Measurements from ENCODE around the gene ELF2. TPM values are rescaled to one million over a fixed set of nuclear protein-coding genes. Genes with fewer than 3 reads are reported as not detected.
"Not testable (repeated sequence)": the region's sequence is repeated elsewhere in the genome, so short reads cannot be mapped to it uniquely, and the experiment has no call there.

Gene ELF2
- total RNA-seq, 1 donor from 2014 or later, result 30.5 TPM

DNA sequence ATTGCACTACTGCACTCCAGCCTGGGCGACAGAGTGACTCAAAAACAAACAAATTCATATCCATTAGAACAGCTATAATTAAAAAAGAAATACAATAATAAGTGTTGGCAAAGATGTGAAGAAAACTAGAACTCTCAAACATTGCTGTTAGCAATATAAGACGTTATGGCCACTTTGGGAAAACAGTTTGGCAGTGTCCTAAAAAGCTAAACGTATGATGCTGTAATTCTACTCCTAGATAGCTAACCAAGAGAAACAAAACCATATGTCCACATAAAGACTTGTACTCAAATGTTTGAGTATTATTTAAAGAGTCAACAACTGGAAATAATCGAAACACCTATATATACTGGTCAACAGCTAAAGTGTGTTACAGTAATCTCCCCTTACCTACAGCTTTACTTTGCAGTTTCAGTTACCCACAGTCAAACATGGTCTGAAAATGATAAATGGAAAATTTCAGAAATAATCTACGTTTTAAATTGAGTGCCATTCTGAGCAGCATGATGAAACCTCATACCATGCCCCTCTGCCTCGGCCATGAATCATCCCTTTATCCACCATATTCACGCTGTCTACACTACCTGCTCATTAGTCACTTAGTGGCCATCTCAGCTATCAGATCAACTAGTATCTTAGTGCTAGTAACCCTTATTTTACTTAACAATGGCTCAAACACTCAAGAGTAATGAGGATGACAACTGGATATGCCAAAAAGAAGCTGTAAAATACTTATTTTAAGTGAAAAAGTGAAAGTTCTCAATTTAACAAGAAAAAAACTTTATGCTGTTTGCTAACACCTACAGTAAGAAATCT lies 4.9 kb downstream of the ELF2 start:
- Mint-ChIP-seq H3K4me1 (peaks cover 26% of the 10 kb centered on the region), H3K4me3 (no peak overlapping the region), H3K36me3 (ENCODE audit: low read depth) (peaks cover 2% of the 10 kb centered on the region), H3K27me3 (peaks cover 22% of the 10 kb centered on the region), H3K9me3 (no peaks in the 10 kb centered on the region), H3K27ac (no peak overlapping the region)
- intact Hi-C loops (cut with micrococcal nuclease), result loop anchor here (10.0 kb wide), 1 partner anchor 1353 kb away; the partner anchor contains the start of gene ELMOD2
- DNase-seq, result no peak

DNA sequence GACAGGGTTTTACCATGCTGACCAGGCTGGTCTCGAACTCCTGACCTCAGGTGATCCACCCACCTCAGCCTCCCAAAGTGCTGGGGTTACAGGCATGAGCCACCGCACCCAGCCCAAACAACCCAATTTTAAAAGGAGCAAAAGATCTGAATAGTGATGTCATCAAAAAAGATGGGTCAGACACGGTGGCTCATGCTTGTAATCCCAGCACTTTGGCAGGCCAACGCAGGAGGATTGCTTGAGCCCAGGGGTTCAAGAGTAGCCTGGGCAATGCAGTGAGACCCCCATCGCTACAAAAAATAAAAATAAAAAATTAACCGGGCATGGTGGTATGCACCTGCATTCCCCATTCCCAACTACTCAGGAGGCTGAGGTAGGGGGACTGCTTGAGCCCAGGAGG lies 6.1 kb downstream of the ELF2 start:
- intact Hi-C loops (cut with micrococcal nuclease), result loop anchor here (10.0 kb wide), 1 partner anchor 1354 kb away; the partner anchor contains the start of gene ELMOD2
- Mint-ChIP-seq H3K9me3 (no peaks in the 10 kb centered on the region), H3K27me3 (peaks cover 20% of the 10 kb centered on the region), H3K27ac (no peak overlapping the region), H3K4me3 (no peak overlapping the region), H3K4me1 (peaks cover 24% of the 10 kb centered on the region), H3K36me3 (ENCODE audit: low read depth) (peaks cover 2% of the 10 kb centered on the region)
- no peak for DNase-seq

DNA sequence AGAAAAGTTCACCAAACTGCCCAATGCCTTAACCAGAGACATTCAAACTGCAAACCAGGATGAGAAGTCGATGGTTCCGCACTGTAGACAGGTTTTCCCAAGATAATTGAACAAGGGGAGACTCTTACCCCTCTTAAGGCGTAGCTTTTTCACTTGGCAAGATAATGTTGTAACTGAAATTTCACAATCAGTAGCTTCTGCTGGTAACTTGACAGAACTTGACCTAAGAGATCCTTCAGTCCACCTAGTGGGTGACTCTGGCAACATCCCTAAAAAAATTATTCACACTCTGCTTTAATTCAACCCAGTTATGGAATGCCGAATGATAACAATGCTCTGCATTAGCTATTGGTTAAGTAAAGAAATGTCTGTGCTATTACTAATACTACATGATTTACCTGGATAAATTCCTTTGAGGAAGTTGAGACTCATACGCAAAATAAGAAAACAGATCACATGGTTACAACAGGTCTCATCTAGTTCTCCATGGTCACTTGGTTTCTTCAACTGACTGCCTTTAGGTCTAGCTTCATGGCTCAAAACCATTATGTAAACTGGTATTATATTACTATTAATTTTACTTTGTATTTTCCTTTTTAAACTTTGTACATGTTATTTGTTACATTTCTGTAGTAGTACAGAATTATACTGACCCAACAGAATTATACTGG lies 9.1 kb downstream of the ELF2 start:
- peaks cover 1% of the 10 kb centered on the region for H3K36me3 Mint-ChIP-seq (ENCODE audit: low read depth)
- no peaks in the 10 kb centered on the region for H3K9me3 Mint-ChIP-seq
- no peak overlapping the region for H3K27ac Mint-ChIP-seq
- H3K27me3 Mint-ChIP-seq, result peaks cover 1% of the 10 kb centered on the region
- no peak for DNase-seq
- intact Hi-C loops (cut with micrococcal nuclease), result no loop called here
- H3K4me3 Mint-ChIP-seq, result no peak overlapping the region
- H3K4me1 Mint-ChIP-seq, result peaks cover 22% of the 10 kb centered on the region

DNA sequence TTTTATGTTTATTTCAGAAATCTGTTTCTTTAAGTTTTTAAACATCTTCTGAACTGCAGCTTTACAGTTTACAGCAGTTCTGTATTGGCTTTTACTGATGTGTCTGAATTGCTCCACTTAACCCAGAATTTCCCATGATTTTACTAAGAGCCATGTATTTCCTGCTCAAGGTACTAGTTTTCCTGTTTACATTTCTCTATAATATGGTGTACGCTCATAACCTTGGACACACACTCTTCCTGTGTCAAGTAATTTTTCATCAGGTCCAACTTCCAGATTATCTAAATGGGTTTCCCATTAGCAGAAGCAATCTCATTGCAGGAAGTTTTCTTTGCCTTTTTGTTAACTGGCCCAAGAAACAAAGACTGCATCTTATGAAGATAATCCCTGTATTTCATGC lies 12.3 kb downstream of the ELF2 start:
- Mint-ChIP-seq H3K27me3 (no peaks in the 10 kb centered on the region), H3K4me3 (no peak overlapping the region), H3K4me1 (peaks cover 15% of the 10 kb centered on the region), H3K27ac (no peak overlapping the region), H3K9me3 (no peaks in the 10 kb centered on the region), H3K36me3 (ENCODE audit: low read depth) (peaks cover 1% of the 10 kb centered on the region)
- intact Hi-C loops (cut with micrococcal nuclease), result no loop called here
- DNase-seq, result no peak

DNA sequence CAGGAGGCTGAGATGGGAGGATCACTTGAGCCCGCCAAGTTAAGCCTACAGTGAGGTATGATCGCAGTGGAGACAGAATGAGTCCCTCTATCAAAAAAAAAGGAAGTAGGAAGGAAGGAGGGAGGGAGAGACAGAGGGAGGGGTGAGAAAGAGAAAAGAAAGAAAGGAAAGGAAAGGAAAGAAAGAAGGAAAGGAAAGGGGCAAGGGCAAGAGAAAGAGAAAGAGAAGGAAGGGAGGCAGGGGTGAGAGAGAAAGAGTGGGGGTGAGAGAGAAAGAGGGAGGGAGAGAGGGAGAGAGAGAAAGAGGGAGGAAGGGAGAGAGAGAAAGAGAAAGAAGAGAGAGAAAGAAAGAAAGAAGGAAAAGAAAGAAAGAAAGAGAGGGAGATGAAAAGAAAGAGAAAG lies 13.2 kb downstream of the ELF2 start:
- intact Hi-C loops (cut with micrococcal nuclease), result no loop called here
- Mint-ChIP-seq H3K27ac (no peak overlapping the region), H3K4me1 (peaks cover 19% of the 10 kb centered on the region), H3K27me3 (no peaks in the 10 kb centered on the region), H3K4me3 (no peak overlapping the region), H3K36me3 (ENCODE audit: low read depth) (peaks cover 4% of the 10 kb centered on the region), H3K9me3 (no peaks in the 10 kb centered on the region)
- no peak for DNase-seq

DNA sequence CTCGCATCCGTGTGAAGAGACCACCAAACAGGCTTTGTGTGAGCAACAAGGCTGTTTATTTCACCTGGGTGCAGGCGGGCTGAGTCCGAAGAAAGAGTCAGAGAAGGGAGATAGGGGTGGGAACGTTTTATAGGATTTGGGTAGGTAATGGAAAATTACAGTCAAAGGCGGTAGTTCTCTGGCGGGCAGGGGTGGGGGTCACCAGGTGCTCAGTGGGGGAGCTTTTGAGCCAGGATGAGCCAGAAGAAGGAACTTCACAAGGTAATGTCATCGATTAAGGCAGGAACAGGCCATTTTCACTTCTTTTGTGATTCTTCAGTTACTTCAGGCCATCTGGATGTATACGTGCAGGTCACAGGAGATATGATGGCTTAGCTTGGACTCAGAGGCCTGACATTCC lies 19.0 kb downstream of the ELF2 start:
- H3K36me3 Mint-ChIP-seq (ENCODE audit: low read depth); DNase-seq; H3K4me3 Mint-ChIP-seq; H3K27ac Mint-ChIP-seq; intact Hi-C loops (cut with micrococcal nuclease); H3K9me3 Mint-ChIP-seq; H3K27me3 Mint-ChIP-seq; H3K4me1 Mint-ChIP-seq: not testable (repeated sequence)

DNA sequence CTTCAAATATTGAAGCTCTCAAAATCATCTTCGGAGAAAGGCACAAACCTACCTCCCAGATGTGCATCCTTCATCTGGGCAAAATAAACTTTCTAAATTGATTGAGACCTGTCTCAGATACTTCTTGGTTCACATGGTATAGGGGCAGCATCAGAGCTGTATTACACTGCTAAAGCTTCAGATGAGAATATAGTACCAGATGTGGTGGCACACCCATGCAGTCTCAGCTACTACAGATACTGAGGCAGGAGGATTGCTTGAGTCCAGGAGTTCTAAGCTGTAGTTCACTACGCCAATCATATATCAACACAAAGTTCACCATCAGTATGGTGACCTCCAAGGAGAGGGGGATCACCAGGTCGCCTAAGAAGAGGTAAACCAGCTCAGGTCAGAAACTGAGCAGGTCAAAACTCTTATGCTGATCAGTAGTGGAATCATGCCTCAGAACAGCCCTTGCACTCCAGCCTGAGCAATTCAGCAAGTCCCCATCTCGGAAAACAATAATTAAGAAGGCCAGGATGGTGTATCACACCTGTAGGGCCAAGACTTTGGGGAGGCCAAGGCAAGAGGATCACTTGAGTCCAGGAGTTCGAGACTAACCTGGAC lies 22.0 kb downstream of the ELF2 start:
- Mint-ChIP-seq H3K9me3 (no peaks in the 10 kb centered on the region), H3K4me1 (peaks cover 8% of the 10 kb centered on the region), H3K4me3 (no peak overlapping the region), H3K27me3 (peaks cover 6% of the 10 kb centered on the region), H3K36me3 (ENCODE audit: low read depth) (peaks cover 2% of the 10 kb centered on the region), H3K27ac (no peak overlapping the region)
- intact Hi-C loops (cut with micrococcal nuclease), result no loop called here
- DNase-seq, result no peak

DNA sequence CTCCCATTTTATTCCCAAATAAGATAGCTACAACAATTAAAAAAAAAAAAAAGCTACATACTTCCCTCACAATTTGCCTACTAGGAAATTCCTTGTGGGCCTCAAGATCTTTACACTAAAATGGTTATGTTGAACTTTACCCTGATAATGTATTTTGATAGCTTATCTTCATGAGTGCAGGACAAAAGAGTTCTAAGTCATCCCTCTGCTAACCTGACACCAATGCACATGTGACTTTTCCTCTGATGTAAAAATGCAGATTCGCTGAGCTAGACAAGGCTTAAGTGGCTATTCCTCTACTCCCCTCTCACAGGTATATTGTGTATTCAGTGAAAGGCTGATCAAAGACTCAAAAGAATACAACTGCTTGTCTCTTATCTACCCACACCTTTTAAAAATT lies 22.5 kb downstream of the ELF2 start:
- peaks cover 2% of the 10 kb centered on the region for H3K36me3 Mint-ChIP-seq (ENCODE audit: low read depth)
- no peak overlapping the region for H3K27ac Mint-ChIP-seq
- DNase-seq, result no peak
- H3K9me3 Mint-ChIP-seq, result no peaks in the 10 kb centered on the region
- H3K27me3 Mint-ChIP-seq, result peaks cover 6% of the 10 kb centered on the region
- peaks cover 5% of the 10 kb centered on the region for H3K4me1 Mint-ChIP-seq
- H3K4me3 Mint-ChIP-seq, result no peak overlapping the region
- intact Hi-C loops (cut with micrococcal nuclease), result no loop called here

DNA sequence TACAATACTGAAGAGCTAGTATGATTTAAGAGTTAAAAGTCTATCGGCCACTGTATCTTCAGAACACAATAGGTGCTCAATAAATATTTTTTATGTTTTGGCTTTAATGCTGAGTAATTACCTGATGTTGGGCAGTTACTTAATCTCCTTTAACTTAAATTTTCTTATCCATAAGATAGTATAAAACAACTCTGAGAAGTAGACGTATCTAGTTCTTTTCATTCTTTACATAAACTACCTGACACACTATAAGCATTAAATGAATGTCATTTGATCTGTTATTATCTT lies 22.9 kb downstream of the ELF2 start:
- H3K27me3 Mint-ChIP-seq, result peaks cover 6% of the 10 kb centered on the region
- intact Hi-C loops (cut with micrococcal nuclease), result no loop called here
- no peak for DNase-seq
- H3K4me3 Mint-ChIP-seq, result no peak overlapping the region
- peaks cover under 1% of the 10 kb centered on the region for H3K36me3 Mint-ChIP-seq (ENCODE audit: low read depth)
- H3K4me1 Mint-ChIP-seq, result peaks cover 3% of the 10 kb centered on the region
- no peak overlapping the region for H3K27ac Mint-ChIP-seq
- no peaks in the 10 kb centered on the region for H3K9me3 Mint-ChIP-seq

DNA sequence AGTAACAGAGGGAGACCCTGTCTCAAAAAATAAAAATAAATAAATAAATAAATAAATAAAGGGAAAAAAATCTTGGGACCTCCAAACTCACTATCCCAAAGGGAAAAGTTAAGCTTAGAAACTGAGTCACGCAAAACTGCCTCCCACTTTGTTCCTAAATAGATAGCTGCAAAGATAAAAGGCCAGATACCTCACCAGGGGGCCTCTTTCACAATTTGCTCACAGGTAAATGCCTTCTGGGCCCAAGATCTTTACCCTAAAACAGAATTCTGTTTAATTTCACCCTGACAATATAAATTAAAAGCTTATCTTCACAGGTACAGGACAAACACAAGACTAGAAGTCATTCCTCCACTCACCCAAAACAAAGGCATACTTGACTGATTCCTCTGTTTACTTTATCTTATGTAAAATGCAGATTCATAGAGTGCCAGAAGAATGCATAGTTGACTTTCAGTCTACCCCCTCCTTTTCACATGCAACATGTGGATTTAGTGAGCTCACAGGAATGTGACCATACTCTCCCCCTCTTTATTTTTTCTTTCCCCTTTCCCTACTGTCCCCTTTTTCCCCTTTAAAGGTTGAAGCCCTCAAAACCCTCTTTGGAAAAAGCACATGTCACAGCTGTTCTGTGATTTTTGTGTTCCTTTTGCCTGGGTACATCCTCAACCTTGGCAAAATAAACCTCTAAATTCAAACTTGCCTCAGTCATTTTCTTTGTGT lies 23.4 kb downstream of the ELF2 start:
- Mint-ChIP-seq H3K27ac (no peak overlapping the region), H3K4me1 (peaks cover 2% of the 10 kb centered on the region), H3K9me3 (no peaks in the 10 kb centered on the region), H3K27me3 (peaks cover 6% of the 10 kb centered on the region), H3K4me3 (no peak overlapping the region), H3K36me3 (ENCODE audit: low read depth) (no peaks in the 10 kb centered on the region)
- DNase-seq, result no peak
- intact Hi-C loops (cut with micrococcal nuclease), result no loop called here

DNA sequence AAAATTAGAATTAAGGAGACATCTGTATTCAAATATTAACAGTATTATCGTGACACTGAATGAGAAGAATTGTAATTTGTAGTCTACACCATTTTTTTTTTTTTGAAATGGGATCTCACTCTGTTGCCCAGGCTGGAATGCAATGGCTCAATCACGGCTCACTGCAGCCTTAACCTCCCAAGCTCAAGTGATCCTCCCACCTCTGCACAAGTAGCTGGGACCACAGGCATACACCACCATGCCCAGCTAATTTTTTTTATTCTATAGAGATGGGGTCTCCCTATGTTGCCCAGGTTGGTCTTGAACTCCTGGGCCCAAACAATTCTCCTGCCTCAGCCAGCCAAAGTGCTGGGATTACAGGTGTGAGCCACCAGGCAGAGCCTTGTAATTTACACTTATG lies 24.8 kb downstream of the ELF2 start:
- Mint-ChIP-seq H3K4me1 (peaks cover 3% of the 10 kb centered on the region), H3K36me3 (ENCODE audit: low read depth) (peaks cover under 1% of the 10 kb centered on the region), H3K27me3 (peaks cover 6% of the 10 kb centered on the region), H3K9me3 (no peaks in the 10 kb centered on the region), H3K4me3 (no peak overlapping the region), H3K27ac (no peak overlapping the region)
- intact Hi-C loops (cut with micrococcal nuclease), result no loop called here
- no peak for DNase-seq

DNA sequence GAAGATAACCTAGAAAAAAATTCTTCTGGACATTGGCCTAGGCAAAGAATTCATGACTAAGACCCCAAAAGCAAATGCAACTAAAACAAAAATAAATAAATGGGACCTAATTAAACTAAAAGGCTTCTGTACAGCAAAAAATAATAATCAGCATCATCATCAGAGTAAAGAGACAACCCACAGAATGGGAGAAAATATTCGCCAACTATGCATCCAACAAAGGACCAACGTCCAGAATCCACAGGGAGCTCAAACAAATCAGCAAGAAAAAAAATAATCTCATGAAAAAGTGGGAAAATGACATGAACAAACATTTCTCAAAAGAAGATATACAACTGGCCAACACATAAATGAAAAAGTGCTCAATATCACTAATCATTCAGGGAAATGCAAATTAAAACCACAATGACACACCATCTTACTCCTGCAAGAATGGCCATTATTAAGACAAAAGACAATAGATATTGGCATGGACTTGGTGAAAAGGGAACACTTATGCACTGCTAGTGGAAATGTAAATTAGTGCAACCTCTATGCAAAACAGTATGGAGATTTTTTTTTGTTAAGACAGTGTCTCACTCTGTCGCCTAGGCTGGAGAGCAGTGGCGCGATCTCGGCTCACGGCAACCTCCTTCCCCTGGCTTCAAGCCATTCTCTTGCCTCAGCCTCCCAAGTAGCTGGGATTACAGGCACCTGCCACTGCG lies 29.9 kb downstream of the ELF2 start:
- H3K4me3 Mint-ChIP-seq, result no peak overlapping the region
- peaks cover 8% of the 10 kb centered on the region for H3K36me3 Mint-ChIP-seq (ENCODE audit: low read depth)
- no peak for DNase-seq
- no peaks in the 10 kb centered on the region for H3K27me3 Mint-ChIP-seq
- H3K9me3 Mint-ChIP-seq, result peaks cover 4% of the 10 kb centered on the region
- no peak overlapping the region for H3K27ac Mint-ChIP-seq
- H3K4me1 Mint-ChIP-seq, result peaks cover 21% of the 10 kb centered on the region
- intact Hi-C loops (cut with micrococcal nuclease), result no loop called here

DNA sequence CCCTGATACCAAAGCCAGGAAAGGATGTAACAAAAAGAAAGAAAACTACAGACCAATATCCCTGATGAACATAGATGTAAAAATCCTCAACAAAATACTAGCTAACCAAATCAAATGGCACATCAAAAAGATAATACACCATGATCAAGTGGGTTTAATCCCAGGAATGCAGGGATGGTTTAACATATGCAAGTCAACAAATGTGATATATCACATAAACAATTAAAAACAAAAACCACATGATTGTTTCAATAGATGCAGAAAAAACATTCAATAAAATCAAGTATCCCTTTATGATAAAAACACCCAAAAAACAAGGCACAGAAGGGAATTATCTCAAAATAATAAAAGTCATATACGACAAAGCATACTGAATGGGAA lies 31.5 kb downstream of the ELF2 start:
- no peak for DNase-seq
- Mint-ChIP-seq H3K27ac (no peak overlapping the region), H3K4me3 (no peak overlapping the region), H3K9me3 (peaks cover 4% of the 10 kb centered on the region), H3K4me1 (peaks cover 25% of the 10 kb centered on the region), H3K27me3 (no peaks in the 10 kb centered on the region), H3K36me3 (ENCODE audit: low read depth) (peaks cover 8% of the 10 kb centered on the region)
- intact Hi-C loops (cut with micrococcal nuclease), result no loop called here
